Endodermal cell (in vitro differentiated cells): ENCODE measurements around the gene NPHS1. TPM values are rescaled to one million over a fixed set of nuclear protein-coding genes. Genes with fewer than 3 reads are reported as not detected.
A peak's percentile ranks its signal among the peaks of the same experiment; 100 is the strongest.

ENCODE experiments used
- DNase-seq: peaks from one replicate; pipeline ENCODE4 v3.0.0-alpha.2; 2017
- H3K27ac ChIP-seq: 2 replicates; pipeline ENCODE4 v1.5.1; 2013; ENCODE audit warnings: mild to moderate bottlenecking, low read depth, low read length, moderate library complexity
- H3K27me3 ChIP-seq: 2 replicates; pipeline ENCODE4 v1.6.1; 2013; ENCODE audit warnings: mild to moderate bottlenecking, low read length, moderate library complexity; ENCODE audit not compliant: insufficient read depth, control insufficient read depth, poor library complexity, severe bottlenecking
- H3K36me3 ChIP-seq: 2 replicates; pipeline ENCODE4 v1.7.0; 2013; ENCODE audit warnings: mild to moderate bottlenecking, low read length, moderate library complexity; ENCODE audit not compliant: control insufficient read depth, insufficient read depth
- H3K4me1 ChIP-seq: one replicate; pipeline ENCODE4 v1.7.0; 2013; ENCODE audit warnings: low read length; ENCODE audit not compliant: control insufficient read depth, insufficient read depth
- H3K4me3 ChIP-seq: 2 replicates; pipeline ENCODE4 v1.5.1; 2013; ENCODE audit warnings: mild to moderate bottlenecking, low read length, moderate library complexity
- H3K9ac ChIP-seq: 2 replicates; pipeline ENCODE4 v1.6.1; 2013; ENCODE audit warnings: mild to moderate bottlenecking, low read length, moderate library complexity; ENCODE audit not compliant: poor library complexity, severe bottlenecking; ENCODE audit errors: extremely low read depth
- H3K9me3 ChIP-seq: 2 replicates; pipeline ENCODE4 v1.6.1; 2013; ENCODE audit warnings: mild to moderate bottlenecking, low read length, moderate library complexity; ENCODE audit not compliant: control insufficient read depth
- H3K27ac Mint-ChIP-seq: 2 replicates; pipeline ENCODE4 v1.8.0; 2020; ENCODE audit warnings: mixed read lengths
- H3K27me3 Mint-ChIP-seq: 2 replicates; pipeline ENCODE4 v1.8.0; 2021; ENCODE audit warnings: mild to moderate bottlenecking, mixed read lengths; ENCODE audit not compliant: insufficient read depth
- H3K36me3 Mint-ChIP-seq: 2 replicates; pipeline ENCODE4 v1.8.0; 2020; ENCODE audit warnings: low read depth, mixed read lengths
- H3K4me1 Mint-ChIP-seq: 2 replicates; pipeline ENCODE4 v1.8.0; 2020; ENCODE audit warnings: mixed read lengths
- H3K4me3 Mint-ChIP-seq: 2 replicates; pipeline ENCODE4 v1.8.0; 2020; ENCODE audit warnings: mild to moderate bottlenecking, moderate library complexity, mixed read lengths
- H3K9me3 Mint-ChIP-seq: 2 replicates; pipeline ENCODE4 v1.8.0; 2020; ENCODE audit warnings: mild to moderate bottlenecking, mixed read lengths
- WGBS, 2 experiments: methylation state at CpG; one replicate each; pipeline versions ENCODE4 v1.1.5 to v1.1.7; 2013; ENCODE audit warnings: missing lambda C conversion rate in 2 of 2, mixed read lengths in 1 of 2; ENCODE audit not compliant: insufficient coverage in 1 of 2, insufficient read length in 1 of 2; 5-methylcytosine and 5-hydroxymethylcytosine counted together
- total RNA-seq, 2 donors: library from RNA; stranded (reverse); fragmentation: NEBNext Ultra II Directional in 1 of 2; extraction: Animal tissue kit (Norgen Biotek cat#: 25700) in 1 of 2; gene quantifications; 2 replicates in 1 of 2; 3 replicates in 1 of 2; pipeline ENCODE4 v1.2.1, GENCODE V29; 2021
- TF ChIP-seq, protein P1 (sequence below): fragments of 200-600 bp; sonication (generic); conservative IDR thresholded peaks from 2 replicates; pipeline ENCODE4 v1.5.0; 2021; ENCODE audit warnings: antibody characterized with exemption, mild to moderate bottlenecking

Gene NPHS1
- total RNA-seq, 2 donors from 2014 or later, result 0.24 to 0.80 TPM

GRCh38 chr19:35805526-35806102, 46.7 kb downstream of the NPHS1 start:
- no peaks in the 10 kb centered on the region for H3K9me3 ChIP-seq
- H3K36me3 ChIP-seq, result no peaks in the 10 kb centered on the region
- TF ChIP-seq, protein P1, sequence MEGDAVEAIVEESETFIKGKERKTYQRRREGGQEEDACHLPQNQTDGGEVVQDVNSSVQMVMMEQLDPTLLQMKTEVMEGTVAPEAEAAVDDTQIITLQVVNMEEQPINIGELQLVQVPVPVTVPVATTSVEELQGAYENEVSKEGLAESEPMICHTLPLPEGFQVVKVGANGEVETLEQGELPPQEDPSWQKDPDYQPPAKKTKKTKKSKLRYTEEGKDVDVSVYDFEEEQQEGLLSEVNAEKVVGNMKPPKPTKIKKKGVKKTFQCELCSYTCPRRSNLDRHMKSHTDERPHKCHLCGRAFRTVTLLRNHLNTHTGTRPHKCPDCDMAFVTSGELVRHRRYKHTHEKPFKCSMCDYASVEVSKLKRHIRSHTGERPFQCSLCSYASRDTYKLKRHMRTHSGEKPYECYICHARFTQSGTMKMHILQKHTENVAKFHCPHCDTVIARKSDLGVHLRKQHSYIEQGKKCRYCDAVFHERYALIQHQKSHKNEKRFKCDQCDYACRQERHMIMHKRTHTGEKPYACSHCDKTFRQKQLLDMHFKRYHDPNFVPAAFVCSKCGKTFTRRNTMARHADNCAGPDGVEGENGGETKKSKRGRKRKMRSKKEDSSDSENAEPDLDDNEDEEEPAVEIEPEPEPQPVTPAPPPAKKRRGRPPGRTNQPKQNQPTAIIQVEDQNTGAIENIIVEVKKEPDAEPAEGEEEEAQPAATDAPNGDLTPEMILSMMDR, result no peak
- Mint-ChIP-seq H3K36me3 (no peaks in the 10 kb centered on the region), H3K27me3 (peaks cover 6% of the 10 kb centered on the region), H3K4me1 (no peaks in the 10 kb centered on the region), H3K4me3 (no peak overlapping the region), H3K27ac (no peak overlapping the region), H3K9me3 (no peaks in the 10 kb centered on the region)
- no peaks in the 10 kb centered on the region for H3K4me1 ChIP-seq
- no peak overlapping the region for H3K9ac ChIP-seq
- no peak overlapping the region for H3K4me3 ChIP-seq
- DNase-seq, result no peak
- 78 to 84% methylated on average over 5 of the region's 5 CpGs for WGBS, 2 experiments
- no peak overlapping the region for H3K27ac ChIP-seq
- no peaks in the 10 kb centered on the region for H3K27me3 ChIP-seq

- H3K9me3 ChIP-seq, result no peaks in the 10 kb centered on the region
- Mint-ChIP-seq H3K36me3 (no peaks in the 10 kb centered on the region), H3K4me1 (peaks cover 3% of the 10 kb centered on the region), H3K27ac (no peak overlapping the region), H3K27me3 (peaks cover 24% of the 10 kb centered on the region), H3K9me3 (no peaks in the 10 kb centered on the region), H3K4me3 (no peak overlapping the region)
- WGBS, 2 experiments, result 77 to 100% methylated on average over 2 to 3 of the region's 3 CpGs
- H3K4me1 ChIP-seq, result no peaks in the 10 kb centered on the region
- TF ChIP-seq, protein P1, result no peak
- no peak overlapping the region for H3K4me3 ChIP-seq
- H3K36me3 ChIP-seq, result no peaks in the 10 kb centered on the region
- DNase-seq, result no peak
- no peak overlapping the region for H3K27ac ChIP-seq
- H3K9ac ChIP-seq, result no peak overlapping the region
- peaks cover 16% of the 10 kb centered on the region for H3K27me3 ChIP-seq
Observed at GRCh38 chr19:35801828-35802227, 50.5 kb downstream of the NPHS1 start.

DNA sequence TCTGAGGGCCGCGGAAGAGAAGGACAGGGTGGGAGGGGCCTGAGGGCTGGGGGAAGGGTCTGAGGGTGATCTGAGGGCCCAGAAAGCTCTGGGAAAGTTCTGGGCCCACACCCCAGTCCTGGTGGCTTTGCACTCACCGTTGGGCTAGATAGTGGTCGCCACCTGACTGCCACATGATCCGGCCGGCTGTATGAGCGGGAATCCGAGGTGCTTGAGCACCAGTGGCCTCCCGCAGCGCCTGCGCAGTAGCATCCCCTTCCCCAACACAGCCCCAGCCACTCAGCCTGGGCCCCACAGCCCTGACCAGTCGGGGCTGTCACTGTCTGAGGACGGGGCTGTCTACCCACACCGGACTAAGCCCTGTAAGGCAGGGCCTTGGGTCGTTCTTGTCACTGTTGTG, 54.6 kb downstream of the NPHS1 start:
- Mint-ChIP-seq H3K4me3 (peak overlapping the region; percentile 28), H3K27ac (no peak overlapping the region), H3K9me3 (no peaks in the 10 kb centered on the region), H3K27me3 (peaks cover 33% of the 10 kb centered on the region), H3K36me3 (no peaks in the 10 kb centered on the region), H3K4me1 (peaks cover 4% of the 10 kb centered on the region)
- H3K4me1 ChIP-seq, result no peaks in the 10 kb centered on the region
- H3K4me3 ChIP-seq, result no peak overlapping the region
- TF ChIP-seq, protein P1, result no peak
- H3K36me3 ChIP-seq, result no peaks in the 10 kb centered on the region
- no peaks in the 10 kb centered on the region for H3K9me3 ChIP-seq
- H3K27me3 ChIP-seq, result peaks cover 36% of the 10 kb centered on the region
- 44 to 55% methylated on average over 9 to 15 of the region's 15 CpGs for WGBS, 2 experiments
- peak; percentile 77 for DNase-seq
- no peak overlapping the region for H3K27ac ChIP-seq
- no peak overlapping the region for H3K9ac ChIP-seq
